ENCODE measurements around the gene TCF7L2. TPM values are rescaled to one million over a fixed set of nuclear protein-coding genes. Genes with fewer than 3 reads are reported as not detected.

TCF7L2 gene
- total RNA-seq, 1 experiment from 2014 or later: 14.8 TPM

DNA sequence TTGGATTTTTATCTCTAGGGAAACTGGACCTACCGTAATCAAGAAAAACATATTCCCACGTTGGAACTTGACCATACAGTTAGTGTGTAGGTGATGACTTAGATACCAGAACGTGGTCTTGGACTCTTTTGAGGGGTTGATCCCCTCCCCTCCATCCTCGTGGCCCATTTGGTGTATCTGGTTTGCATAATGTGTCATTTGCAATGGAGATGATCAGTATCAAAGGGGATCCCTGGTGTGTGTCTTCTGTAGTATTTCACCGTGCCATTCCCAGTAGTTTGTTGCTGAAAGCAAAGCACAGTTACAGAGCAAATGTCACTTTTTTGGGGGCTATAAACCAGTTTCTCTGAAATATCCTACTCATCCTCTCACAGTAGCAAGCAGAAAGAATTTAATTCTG lies 217.7 kb downstream of the TCF7L2 start:
- no peaks in the 10 kb centered on the region for H3K9me2 ChIP-seq (ENCODE audit: insufficient read depth)
- POLR2A ChIA-PET (ENCODE audit: unreplicated experiment): no interaction called here
- H3K4me2 ChIP-seq: no peak overlapping the region
- H3K27me3 ChIP-seq (ENCODE audit: insufficient read depth, low read depth): no peaks in the 10 kb centered on the region
- H3K4me1 ChIP-seq (replicated peaks; ENCODE audit: insufficient read depth): no peaks in the 10 kb centered on the region
- no peaks in the 10 kb centered on the region for H4K20me1 ChIP-seq (ENCODE audit: insufficient read depth)
- H2AFZ ChIP-seq: no peak overlapping the region
- CTCF ChIA-PET: no interaction called here
- TF ChIP-seq, protein P1, sequence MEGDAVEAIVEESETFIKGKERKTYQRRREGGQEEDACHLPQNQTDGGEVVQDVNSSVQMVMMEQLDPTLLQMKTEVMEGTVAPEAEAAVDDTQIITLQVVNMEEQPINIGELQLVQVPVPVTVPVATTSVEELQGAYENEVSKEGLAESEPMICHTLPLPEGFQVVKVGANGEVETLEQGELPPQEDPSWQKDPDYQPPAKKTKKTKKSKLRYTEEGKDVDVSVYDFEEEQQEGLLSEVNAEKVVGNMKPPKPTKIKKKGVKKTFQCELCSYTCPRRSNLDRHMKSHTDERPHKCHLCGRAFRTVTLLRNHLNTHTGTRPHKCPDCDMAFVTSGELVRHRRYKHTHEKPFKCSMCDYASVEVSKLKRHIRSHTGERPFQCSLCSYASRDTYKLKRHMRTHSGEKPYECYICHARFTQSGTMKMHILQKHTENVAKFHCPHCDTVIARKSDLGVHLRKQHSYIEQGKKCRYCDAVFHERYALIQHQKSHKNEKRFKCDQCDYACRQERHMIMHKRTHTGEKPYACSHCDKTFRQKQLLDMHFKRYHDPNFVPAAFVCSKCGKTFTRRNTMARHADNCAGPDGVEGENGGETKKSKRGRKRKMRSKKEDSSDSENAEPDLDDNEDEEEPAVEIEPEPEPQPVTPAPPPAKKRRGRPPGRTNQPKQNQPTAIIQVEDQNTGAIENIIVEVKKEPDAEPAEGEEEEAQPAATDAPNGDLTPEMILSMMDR (conservative IDR thresholded peaks at IDR 0.05): no peak
- no peak for TF ChIP-seq EZH2 (IDR thresholded peaks at IDR 0.05; ENCODE audit: low read depth)
- no peaks in the 10 kb centered on the region for H3K79me2 ChIP-seq (ENCODE audit: low read depth)
- BruUV-seq (replicated peaks): no TSS peak
- H3F3A ChIP-seq (ENCODE audit: insufficient read depth, low read depth): no peaks in the 10 kb centered on the region
- H3K27ac ChIP-seq: no peak overlapping the region
- no peaks in the 10 kb centered on the region for H3K36me3 ChIP-seq (ENCODE audit: low read depth)
- no peak for DNase-seq
- no peaks in the 10 kb centered on the region for H3K9me3 ChIP-seq (ENCODE audit: insufficient read depth, low read depth)
- H3K4me3 ChIP-seq: no peak overlapping the region
- intact Hi-C loops (cut with micrococcal nuclease; ENCODE audit: unreplicated experiment): no loop called here

DNA sequence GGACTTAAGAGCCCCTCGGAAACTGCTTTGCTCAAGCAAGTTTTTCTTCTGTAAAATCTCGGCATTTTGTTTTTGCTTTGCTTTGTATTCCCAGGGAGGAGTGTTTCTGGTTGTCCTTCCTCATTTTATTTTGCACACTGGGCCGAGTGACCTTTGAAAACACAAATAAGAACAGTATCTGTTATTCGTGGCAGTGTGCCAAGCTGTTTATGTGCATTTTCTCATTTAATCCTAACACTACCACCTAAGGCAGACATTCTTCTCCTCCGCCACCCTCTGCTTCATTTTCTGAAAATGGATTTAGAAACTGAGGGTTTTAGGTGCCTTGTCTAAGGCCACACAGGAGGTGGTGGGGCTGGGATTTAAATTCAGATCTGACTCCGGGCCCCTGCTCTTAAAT lies 218.5 kb downstream of the TCF7L2 start:
- Histone ChIP-seq H3K9me2 (ENCODE audit: insufficient read depth) (no peaks in the 10 kb centered on the region), H3K4me3 (no peak overlapping the region), H3K4me2 (no peak overlapping the region), H3F3A (ENCODE audit: insufficient read depth, low read depth) (no peaks in the 10 kb centered on the region), H3K4me1 (replicated peaks; ENCODE audit: insufficient read depth) (no peaks in the 10 kb centered on the region), H3K79me2 (ENCODE audit: low read depth) (no peaks in the 10 kb centered on the region), H3K36me3 (ENCODE audit: low read depth) (no peaks in the 10 kb centered on the region), H3K9me3 (ENCODE audit: insufficient read depth, low read depth) (no peaks in the 10 kb centered on the region), H3K27me3 (ENCODE audit: insufficient read depth, low read depth) (no peaks in the 10 kb centered on the region), H4K20me1 (ENCODE audit: insufficient read depth) (no peaks in the 10 kb centered on the region), H3K27ac (no peak overlapping the region), H2AFZ (no peak overlapping the region)
- no peak for DNase-seq
- CTCF ChIA-PET: no interaction called here
- intact Hi-C loops (cut with micrococcal nuclease; ENCODE audit: unreplicated experiment): no loop called here
- POLR2A ChIA-PET (ENCODE audit: unreplicated experiment): no interaction called here
- no TSS peak for BruUV-seq (replicated peaks)
- TF ChIP-seq, protein P1 (conservative IDR thresholded peaks at IDR 0.05): no peak
- TF ChIP-seq EZH2 (IDR thresholded peaks at IDR 0.05; ENCODE audit: low read depth): no peak

GRCh38 chr10:113169111-113169510 lies 219.1 kb downstream of the TCF7L2 start:
- H3K79me2 ChIP-seq (ENCODE audit: low read depth): no peaks in the 10 kb centered on the region
- intact Hi-C loops (cut with micrococcal nuclease; ENCODE audit: unreplicated experiment): no loop called here
- H3K4me2 ChIP-seq: no peak overlapping the region
- no peaks in the 10 kb centered on the region for H3K27me3 ChIP-seq (ENCODE audit: insufficient read depth, low read depth)
- H2AFZ ChIP-seq: no peak overlapping the region
- H3F3A ChIP-seq (ENCODE audit: insufficient read depth, low read depth): no peaks in the 10 kb centered on the region
- BruUV-seq (replicated peaks): no TSS peak
- CTCF ChIA-PET: no interaction called here
- no peaks in the 10 kb centered on the region for H3K9me2 ChIP-seq (ENCODE audit: insufficient read depth)
- H3K27ac ChIP-seq: no peak overlapping the region
- POLR2A ChIA-PET (ENCODE audit: unreplicated experiment): no interaction called here
- no peak for TF ChIP-seq EZH2 (IDR thresholded peaks at IDR 0.05; ENCODE audit: low read depth)
- TF ChIP-seq, protein P1 (conservative IDR thresholded peaks at IDR 0.05): no peak
- no peaks in the 10 kb centered on the region for H3K36me3 ChIP-seq (ENCODE audit: low read depth)
- H3K4me3 ChIP-seq: no peak overlapping the region
- no peaks in the 10 kb centered on the region for H3K9me3 ChIP-seq (ENCODE audit: insufficient read depth, low read depth)
- no peaks in the 10 kb centered on the region for H3K4me1 ChIP-seq (replicated peaks; ENCODE audit: insufficient read depth)
- no peaks in the 10 kb centered on the region for H4K20me1 ChIP-seq (ENCODE audit: insufficient read depth)
- no peak for DNase-seq
